ENCODE results near the gene PPAT. TPM values are rescaled to one million over a fixed set of nuclear protein-coding genes. Genes with fewer than 3 reads are reported as not detected.
A peak's percentile ranks its signal among the peaks of the same experiment; 100 is the strongest.

Gene PPAT
- total and polyA plus RNA-seq, 2 experiments from 2014 or later = 63.0 to 96.8 TPM

DNA sequence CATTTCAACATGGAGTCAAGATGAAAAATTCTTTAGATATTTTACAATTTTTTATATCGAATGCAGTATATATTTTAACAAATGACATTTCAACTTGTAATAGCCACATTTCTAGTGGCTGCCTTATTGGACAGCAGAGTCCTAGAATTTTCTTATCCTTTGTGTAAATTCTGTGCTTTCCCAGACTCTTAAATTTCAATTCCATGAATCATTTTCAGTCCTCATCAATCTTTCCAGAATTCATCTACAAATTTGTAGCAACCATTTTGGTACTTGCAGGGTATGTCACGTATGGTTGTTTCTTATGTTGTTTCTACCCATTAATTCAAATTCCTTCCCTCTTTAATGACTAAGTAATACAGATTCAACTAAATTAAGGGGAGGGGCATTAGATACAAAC, 3.4 kb upstream of the PPAT start:
- H3K4me1 Mint-ChIP-seq = peaks cover 33% of the 10 kb centered on the region
- H3K9me3 Mint-ChIP-seq = peaks cover 3% of the 10 kb centered on the region; the same call in 1 of the 3 replicates
- Histone ChIP-seq H3K79me2 (replicated peaks; ENCODE audit: insufficient read depth) (peaks cover 92% of the 10 kb centered on the region), H4K20me1 (replicated peaks; ENCODE audit: insufficient read depth) (peaks cover 60% of the 10 kb centered on the region), H3K4me2 (peak overlapping the region; percentile 92), H3K27ac (ENCODE audit: low read depth) (no peak overlapping the region; the same call in 1 of the 2 replicates), H2AFZ (no peak overlapping the region), H3K9me2 (ENCODE audit: insufficient read depth) (no peaks in the 10 kb centered on the region), H3F3A (replicated peaks; ENCODE audit: low read depth) (no peaks in the 10 kb centered on the region), H3K36me3 (ENCODE audit: insufficient read depth) (peaks cover 33% of the 10 kb centered on the region), H3K27me3 (ENCODE audit: insufficient read depth) (no peaks in the 10 kb centered on the region), H3K4me3 (peak overlapping the region; percentile 45), H3K4me1 (ENCODE audit: insufficient read depth) (peaks cover 24% of the 10 kb centered on the region)
- no peak overlapping the region for H3K27ac Mint-ChIP-seq
- TF ChIP-seq, protein P1, sequence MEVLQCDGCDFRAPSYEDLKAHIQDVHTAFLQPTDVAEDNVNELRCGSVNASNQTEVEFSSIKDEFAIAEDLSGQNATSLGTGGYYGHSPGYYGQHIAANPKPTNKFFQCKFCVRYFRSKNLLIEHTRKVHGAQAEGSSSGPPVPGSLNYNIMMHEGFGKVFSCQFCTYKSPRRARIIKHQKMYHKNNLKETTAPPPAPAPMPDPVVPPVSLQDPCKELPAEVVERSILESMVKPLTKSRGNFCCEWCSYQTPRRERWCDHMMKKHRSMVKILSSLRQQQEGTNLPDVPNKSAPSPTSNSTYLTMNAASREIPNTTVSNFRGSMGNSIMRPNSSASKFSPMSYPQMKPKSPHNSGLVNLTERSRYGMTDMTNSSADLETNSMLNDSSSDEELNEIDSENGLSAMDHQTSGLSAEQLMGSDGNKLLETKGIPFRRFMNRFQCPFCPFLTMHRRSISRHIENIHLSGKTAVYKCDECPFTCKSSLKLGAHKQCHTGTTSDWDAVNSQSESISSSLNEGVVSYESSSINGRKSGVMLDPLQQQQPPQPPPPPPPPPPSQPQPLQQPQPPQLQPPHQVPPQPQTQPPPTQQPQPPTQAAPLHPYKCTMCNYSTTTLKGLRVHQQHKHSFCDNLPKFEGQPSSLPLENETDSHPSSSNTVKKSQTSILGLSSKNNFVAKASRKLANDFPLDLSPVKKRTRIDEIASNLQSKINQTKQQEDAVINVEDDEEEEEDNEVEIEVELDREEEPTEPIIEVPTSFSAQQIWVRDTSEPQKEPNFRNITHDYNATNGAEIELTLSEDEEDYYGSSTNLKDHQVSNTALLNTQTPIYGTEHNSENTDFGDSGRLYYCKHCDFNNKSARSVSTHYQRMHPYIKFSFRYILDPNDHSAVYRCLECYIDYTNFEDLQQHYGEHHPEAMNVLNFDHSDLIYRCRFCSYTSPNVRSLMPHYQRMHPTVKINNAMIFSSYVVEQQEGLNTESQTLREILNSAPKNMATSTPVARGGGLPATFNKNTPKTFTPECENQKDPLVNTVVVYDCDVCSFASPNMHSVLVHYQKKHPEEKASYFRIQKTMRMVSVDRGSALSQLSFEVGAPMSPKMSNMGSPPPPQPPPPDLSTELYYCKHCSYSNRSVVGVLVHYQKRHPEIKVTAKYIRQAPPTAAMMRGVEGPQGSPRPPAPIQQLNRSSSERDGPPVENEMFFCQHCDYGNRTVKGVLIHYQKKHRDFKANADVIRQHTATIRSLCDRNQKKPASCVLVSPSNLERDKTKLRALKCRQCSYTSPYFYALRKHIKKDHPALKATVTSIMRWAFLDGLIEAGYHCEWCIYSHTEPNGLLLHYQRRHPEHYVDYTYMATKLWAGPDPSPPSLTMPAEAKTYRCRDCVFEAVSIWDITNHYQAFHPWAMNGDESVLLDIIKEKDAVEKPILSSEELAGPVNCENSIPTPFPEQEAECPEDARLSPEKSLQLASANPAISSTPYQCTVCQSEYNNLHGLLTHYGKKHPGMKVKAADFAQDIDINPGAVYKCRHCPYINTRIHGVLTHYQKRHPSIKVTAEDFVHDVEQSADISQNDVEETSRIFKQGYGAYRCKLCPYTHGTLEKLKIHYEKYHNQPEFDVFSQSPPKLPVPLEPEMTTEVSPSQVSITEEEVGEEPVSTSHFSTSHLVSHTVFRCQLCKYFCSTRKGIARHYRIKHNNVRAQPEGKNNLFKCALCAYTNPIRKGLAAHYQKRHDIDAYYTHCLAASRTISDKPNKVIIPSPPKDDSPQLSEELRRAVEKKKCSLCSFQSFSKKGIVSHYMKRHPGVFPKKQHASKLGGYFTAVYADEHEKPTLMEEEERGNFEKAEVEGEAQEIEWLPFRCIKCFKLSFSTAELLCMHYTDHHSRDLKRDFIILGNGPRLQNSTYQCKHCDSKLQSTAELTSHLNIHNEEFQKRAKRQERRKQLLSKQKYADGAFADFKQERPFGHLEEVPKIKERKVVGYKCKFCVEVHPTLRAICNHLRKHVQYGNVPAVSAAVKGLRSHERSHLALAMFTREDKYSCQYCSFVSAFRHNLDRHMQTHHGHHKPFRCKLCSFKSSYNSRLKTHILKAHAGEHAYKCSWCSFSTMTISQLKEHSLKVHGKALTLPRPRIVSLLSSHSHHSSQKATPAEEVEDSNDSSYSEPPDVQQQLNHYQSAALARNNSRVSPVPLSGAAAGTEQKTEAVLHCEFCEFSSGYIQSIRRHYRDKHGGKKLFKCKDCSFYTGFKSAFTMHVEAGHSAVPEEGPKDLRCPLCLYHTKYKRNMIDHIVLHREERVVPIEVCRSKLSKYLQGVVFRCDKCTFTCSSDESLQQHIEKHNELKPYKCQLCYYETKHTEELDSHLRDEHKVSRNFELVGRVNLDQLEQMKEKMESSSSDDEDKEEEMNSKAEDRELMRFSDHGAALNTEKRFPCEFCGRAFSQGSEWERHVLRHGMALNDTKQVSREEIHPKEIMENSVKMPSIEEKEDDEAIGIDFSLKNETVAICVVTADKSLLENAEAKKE (CRISPR knock-in tag; IDR thresholded peaks at IDR 0.05) = no peak
- no peak for TF ChIP-seq EZH2 (IDR thresholded peaks at IDR 0.05; ENCODE audit: low read depth, unreplicated experiment)
- TF ChIP-seq JUNB (IDR thresholded peaks at IDR 0.05; ENCODE audit: unreplicated experiment) = no peak
- TF ChIP-seq, protein P2, sequence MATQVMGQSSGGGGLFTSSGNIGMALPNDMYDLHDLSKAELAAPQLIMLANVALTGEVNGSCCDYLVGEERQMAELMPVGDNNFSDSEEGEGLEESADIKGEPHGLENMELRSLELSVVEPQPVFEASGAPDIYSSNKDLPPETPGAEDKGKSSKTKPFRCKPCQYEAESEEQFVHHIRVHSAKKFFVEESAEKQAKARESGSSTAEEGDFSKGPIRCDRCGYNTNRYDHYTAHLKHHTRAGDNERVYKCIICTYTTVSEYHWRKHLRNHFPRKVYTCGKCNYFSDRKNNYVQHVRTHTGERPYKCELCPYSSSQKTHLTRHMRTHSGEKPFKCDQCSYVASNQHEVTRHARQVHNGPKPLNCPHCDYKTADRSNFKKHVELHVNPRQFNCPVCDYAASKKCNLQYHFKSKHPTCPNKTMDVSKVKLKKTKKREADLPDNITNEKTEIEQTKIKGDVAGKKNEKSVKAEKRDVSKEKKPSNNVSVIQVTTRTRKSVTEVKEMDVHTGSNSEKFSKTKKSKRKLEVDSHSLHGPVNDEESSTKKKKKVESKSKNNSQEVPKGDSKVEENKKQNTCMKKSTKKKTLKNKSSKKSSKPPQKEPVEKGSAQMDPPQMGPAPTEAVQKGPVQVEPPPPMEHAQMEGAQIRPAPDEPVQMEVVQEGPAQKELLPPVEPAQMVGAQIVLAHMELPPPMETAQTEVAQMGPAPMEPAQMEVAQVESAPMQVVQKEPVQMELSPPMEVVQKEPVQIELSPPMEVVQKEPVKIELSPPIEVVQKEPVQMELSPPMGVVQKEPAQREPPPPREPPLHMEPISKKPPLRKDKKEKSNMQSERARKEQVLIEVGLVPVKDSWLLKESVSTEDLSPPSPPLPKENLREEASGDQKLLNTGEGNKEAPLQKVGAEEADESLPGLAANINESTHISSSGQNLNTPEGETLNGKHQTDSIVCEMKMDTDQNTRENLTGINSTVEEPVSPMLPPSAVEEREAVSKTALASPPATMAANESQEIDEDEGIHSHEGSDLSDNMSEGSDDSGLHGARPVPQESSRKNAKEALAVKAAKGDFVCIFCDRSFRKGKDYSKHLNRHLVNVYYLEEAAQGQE (IDR thresholded peaks at IDR 0.05; ENCODE audit: unreplicated experiment) = no peak
- no peak for TF ChIP-seq CREB1 (CRISPR knock-in tag; IDR thresholded peaks at IDR 0.05; ENCODE audit: low read depth)
- TF ChIP-seq ZNF114 (CRISPR knock-in tag; IDR thresholded peaks at IDR 0.05) = no peak
- TF ChIP-seq ZNF331 (CRISPR knock-in tag; IDR thresholded peaks at IDR 0.05; ENCODE audit: low read depth) = no peak
- peak overlapping the region; percentile 61 for H3K4me3 Mint-ChIP-seq
- DNase-seq (ENCODE audit: low spot score) (no peak), ATAC-seq (no peak)
- peaks cover 60% of the 10 kb centered on the region for H3K36me3 Mint-ChIP-seq (ENCODE audit: low read depth)
- H3K27me3 Mint-ChIP-seq (ENCODE audit: insufficient read depth, low read depth, poor library complexity) = peaks cover 22% of the 10 kb centered on the region

All from GM23338 (cell line).